GM18907 (cell line): ENCODE data around the gene HAPLN2.

Experiments
- ATAC-seq: cut with Tn5 transposase; IDR thresholded peaks from one replicate; pipeline ENCODE4 v1.9.1; 2021; ENCODE audit warnings: mild to moderate bottlenecking, moderate library complexity; ENCODE audit not compliant: unreplicated experiment

HAPLN2 gene

DNA sequence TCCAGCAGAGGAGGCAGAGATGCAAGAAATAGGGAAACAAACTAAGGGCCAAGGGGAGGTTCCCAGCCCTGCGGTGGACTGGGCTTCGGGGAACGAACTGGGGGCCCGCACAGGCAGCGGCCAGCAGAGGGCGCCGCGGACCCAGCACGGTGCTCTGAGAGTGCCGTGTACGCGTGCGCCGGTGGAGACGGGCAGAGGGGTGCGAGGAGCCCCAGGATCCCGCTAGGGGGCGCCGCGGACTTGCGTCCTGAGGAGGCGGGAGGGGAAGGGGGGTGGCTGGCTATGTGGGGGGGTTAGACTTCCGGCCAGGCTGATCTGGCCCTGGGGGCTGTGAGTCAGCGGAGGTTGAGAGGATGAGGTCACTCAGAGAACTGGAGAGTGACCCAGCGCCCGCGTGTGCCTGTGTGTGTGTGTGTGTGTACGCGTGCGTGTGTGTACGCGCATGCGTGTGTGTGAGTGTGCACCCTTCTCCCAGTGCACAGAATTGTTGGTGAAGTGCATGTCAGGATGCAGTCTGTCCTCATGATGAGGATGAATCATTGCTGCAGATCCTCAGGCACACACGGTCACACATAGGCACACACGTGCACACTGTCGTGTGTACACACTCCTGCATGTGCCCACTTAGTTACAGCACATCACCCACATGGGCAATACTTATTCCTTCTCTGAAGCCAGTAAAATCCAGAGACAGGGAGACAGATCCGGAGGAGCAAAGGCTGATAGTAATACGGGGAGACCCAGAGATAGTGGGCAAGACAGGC lies 41.0 kb downstream of the HAPLN2 start:
- ATAC-seq: peak; percentile 59

- ATAC-seq: peak; percentile 6
Observed at GRCh38 chr1:156660752-156661112, 41.5 kb downstream of the HAPLN2 start.

- ATAC-seq: no peak
Observed at GRCh38 chr1:156662005-156662799, 43.0 kb downstream of the HAPLN2 start.

- ATAC-seq: no peak
Observed at GRCh38 chr1:156662800-156663055, 43.5 kb downstream of the HAPLN2 start.

DNA sequence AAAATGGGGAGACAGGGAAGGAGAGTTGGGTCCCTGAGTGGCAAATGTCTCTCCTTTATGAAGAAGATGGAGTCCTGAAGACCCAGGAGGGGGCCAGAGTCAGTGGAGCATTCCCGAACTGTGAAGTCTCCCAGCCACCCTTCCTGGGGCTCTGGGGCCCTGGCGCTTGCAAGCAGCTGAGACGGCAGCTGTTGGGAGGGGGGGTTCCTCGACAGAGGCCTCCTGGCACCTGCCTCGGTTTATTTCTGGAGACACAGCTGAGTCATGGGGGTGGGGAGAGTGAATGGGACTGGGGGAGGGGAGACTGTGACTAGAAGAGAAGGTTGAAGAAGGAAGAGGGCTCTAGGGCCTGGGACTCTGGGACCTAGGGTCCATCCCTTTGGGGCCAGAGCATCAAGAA lies 44.0 kb downstream of the HAPLN2 start:
- ATAC-seq: no peak

DNA sequence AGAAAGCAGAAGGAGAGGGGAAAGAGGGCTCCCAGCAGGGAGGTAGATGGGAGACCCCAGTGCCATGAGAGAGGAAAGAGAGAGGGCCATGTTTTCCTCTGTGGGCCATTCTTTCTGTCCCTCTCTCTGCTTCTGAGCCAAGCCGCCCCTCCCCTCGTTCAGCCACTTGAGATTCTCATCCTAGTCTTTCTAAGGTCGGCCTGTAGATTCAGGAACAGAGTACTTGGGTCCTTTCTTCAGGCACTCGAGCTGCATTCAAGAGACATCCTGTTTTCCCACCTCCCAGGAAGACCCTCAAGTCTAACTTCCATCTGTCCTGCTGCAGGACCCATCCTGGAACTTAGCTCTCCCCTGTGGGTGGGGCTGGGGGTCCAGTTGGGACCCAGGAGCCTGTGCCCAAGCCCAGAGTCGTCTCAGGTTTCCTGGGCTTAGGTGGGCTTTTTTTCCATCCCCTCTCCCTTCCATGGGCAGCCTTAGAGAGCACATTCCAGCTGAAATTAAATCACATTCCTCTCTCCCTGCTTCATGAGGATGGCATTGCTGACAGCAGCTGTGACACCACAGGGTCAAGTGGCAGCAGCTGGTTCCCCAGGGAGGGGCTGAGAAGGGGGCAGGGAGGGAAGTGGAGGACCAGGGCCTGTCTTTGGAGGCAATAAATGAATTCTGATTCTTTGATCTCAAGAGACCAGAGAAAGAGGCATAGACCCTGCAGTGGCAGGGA lies 45.0 kb downstream of the HAPLN2 start:
- no peak for ATAC-seq

DNA sequence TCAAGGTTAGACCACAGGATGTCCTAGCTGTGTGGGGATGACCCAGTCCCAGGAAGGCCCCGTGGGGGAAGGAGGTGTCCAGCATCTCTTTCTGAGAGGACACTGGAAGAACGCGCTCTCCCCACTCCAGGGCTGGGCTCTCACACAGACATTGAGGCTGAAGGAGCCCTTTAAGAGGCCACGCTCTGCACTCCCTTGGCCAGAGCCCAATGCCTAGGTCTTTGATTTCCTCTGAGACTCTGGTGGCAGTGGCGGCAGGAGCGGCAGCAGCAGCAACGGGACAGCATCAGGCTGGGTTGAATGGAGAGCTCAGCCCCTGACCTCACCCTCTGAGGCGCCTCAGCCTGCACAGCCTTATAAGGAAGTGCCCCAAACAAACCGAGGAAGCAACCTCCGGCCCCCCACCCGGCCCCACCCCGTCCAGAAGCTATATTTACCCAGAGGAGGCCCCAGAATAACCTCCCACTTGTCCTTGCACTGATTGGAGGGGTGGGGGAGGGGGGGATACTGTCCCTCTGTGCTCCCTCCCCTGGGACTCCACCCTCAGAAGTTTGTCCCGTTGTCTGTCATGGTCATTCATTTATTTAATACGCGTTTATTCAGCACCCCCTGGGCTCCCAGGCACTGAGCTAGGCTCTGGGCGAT lies 45.7 kb downstream of the HAPLN2 start:
- no peak for ATAC-seq

DNA sequence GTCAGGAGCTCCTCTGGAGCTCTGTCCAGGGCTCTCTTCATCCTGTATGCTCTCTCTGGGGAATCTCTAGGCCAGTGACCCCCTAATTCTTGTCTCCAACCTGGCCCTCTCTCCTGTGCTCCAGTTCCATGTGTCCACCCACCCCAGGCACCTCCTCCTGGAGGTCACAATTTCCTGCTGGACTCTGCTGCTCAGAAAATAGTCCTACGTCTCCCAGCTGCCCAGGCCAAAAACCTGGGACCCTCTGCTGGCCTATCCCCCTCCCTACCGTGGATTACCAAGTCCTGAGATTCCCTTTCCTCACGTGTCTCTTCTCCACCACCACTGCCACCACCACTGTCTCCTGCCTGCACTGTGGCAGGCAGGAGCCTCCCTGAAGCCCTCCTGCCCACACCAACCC lies 46.3 kb downstream of the HAPLN2 start:
- ATAC-seq: no peak

DNA sequence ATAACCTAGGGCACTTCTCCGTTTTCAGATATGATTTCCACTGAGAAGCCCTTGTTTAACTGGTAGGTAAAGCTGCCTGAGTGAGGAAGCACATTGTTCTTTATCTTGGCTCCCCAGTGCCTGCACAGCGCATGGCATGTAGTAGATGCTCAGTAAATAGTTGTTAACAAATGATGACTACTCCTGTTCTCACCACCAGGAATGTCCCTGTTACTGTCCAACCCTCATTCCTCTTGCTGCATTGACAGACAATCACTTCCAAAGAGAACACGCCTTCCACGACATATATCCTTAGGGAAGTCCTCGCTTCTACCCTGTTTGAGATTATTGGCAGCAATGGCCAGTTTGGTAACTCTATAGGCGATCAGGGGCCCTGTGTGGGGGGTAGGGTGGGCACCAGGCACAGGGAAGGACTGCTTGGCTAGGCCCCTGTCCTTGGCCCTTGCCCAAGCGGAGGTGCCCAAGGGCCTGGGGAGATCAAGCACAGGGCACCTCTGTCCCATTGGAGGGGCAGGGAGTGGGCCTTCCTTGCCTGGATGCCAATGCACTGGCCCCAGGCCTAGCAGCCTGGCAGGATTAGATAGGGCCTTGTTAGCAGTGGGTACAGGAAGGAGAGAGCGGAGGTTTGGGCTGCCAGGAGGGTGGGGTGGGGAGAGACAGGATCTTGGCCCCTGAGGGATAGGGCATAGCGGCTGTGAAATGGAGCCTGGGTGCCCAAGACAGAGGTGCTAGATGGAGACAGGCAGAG lies 47.8 kb downstream of the HAPLN2 start:
- ATAC-seq: no peak

DNA sequence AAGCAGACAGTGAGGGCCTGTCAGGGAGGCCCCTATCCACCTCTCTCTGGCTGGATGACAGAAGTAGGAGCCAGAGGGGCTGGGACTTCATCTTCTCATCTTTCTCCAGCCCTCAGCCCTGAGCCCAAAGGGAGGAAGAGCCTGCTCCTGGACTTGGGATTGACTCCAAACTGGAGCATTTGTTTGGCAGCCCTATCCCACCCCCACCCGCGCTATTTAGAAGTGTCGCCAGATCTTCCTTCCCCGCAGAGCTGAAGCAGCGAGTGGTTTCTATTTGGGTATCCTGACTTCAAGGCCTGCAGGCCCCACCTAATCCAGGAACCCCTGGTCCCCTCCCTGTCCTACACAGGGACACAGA lies 48.4 kb downstream of the HAPLN2 start:
- ATAC-seq: no peak

DNA sequence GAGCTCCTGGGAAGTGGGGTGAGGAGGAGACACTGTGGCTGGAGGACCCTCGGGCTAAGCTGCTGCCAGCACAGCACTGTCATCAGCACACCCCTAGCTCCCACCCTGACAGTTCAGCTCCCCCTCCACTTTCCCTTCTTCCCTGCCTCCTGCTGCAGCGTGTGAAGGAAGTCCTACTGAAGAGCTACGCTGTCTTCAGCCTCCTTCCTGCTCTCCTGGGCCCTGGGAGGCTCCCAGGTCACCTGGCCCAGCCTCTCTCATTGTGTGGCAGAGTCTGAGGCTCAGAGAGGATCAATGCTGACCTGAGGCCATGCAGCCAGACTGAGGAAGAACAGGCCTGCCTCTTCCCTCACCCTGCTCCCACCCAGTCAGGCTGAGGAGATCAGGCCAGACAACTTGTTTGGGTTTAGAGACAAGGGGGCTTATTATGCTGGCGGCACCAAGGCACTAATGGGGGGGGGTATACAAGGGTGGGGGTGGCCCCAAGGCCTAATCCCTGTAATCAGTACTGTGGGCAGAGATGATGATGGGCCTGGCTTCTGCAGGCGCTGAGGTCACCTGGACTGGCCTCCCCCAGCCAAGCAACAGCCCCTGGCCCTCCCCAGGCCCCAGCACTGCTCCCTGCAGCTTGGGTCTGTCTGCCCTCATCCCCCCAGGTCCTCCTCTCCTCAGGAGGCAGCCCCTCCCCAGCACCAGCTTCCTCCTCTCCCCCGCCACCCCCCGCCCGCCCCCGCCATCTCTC lies 48.9 kb downstream of the HAPLN2 start:
- no peak for ATAC-seq

DNA sequence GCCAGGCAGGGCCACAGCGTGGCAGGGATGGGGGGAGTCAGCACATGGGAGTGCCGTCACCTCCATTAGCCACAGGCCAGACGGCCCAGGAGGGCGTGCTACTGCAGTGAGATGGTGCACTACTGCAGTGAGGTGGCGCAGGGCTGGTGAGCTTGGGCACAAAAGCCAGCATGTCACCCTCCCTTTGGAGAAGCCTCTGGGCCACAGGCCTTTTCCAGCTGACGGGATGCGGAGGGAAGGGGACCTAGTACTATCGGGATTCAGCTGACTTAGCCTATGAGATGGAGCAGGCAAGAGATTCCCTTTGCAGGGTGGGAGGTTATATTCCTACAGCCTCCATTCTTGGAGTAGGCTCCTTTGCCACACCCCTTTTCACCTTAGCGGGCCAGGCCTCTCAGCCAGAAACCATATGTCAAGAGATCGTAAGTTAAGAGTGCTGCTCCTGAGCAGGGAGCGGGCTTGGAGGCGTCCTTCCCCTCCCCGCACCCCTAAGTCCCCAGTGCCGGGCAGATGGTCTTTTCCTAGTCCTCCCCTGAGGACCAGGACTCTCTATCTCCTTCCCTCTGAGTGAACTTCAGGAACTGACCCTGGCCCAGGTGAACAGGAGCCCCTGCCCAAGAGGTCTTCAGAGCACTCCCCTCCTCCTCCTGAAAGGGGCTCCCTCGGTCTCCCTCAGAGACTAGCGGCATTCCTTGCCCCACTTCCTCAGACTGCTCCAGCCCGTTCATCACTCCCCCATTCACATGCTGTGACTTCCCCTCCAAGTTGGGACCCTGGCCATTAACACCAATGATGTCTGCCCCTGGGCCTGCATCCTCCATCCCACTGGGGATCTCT lies 49.8 kb downstream of the HAPLN2 start:
- no peak for ATAC-seq

GRCh38 chr1:156669794-156670193 lies 50.6 kb downstream of the HAPLN2 start:
- no peak for ATAC-seq

DNA sequence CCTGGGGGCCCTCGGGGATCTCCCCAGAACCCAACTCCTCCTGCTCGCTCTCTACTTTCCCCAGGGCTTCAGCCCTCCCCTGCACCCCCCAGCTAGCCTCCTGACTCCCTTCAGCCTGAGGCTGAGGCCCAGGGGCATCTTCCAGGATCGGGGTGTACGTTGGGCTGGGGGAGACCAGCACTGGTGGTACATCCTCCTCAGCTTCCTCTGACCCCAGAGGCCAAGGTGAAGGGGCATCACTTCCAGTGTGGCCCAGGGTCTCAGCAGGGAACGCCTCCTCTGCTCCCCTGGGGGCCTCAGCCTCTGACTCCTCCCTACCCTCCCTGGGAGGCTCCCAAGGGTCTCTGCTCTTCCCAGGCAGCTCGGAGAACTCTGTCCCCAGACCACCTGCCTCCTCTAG lies 51.1 kb downstream of the HAPLN2 start:
- ATAC-seq: no peak

- no peak for ATAC-seq
Observed at GRCh38 chr1:156670791-156671190, 51.6 kb downstream of the HAPLN2 start.

DNA sequence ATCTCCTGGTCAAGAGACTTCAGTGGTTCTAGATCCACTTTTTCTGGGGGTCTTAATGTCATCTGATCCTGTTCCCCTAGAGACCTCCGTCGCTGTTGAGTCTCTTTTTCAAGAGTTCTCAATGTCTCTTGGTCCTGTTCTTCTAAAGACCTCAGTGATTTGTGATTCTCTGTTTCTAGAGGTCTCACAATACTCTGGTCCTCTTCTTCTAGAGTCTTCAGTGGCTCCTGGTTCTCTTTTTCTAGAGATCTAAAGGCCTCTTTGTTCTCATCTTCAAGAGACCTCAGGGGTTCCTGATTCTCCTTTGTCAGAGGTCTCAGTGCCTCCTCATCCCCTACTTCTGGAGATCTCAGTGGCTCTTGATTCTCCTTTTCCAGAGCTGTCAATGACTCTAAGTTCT lies 52.6 kb downstream of the HAPLN2 start:
- no peak for ATAC-seq

GRCh38 chr1:156673387-156674121 lies 54.3 kb downstream of the HAPLN2 start:
- ATAC-seq: no peak
